KMS-11 (cell line): ENCODE results near the gene CRTC1.

ENCODE experiments used
- H2AFZ ChIP-seq: fragments of 200-600 bp; sonication (generic); 2 replicates; pipeline ENCODE4 v1.6.1; 2016; ENCODE audit warnings: antibody characterized with exemption, mixed run types, low read depth
- H3K27ac ChIP-seq: fragments of 200-600 bp; sonication (generic); 2 replicates; pipeline ENCODE4 v1.6.1; 2016; ENCODE audit warnings: mild to moderate bottlenecking, mixed run types
- H3K27me3 ChIP-seq: fragments of 200-600 bp; sonication (generic); 2 replicates; pipeline ENCODE4 v1.6.1; 2017; ENCODE audit warnings: mild to moderate bottlenecking, low read depth, mixed run types, moderate library complexity; ENCODE audit not compliant: insufficient read depth
- H3K36me3 ChIP-seq: fragments of 200-600 bp; sonication (generic); 2 replicates; pipeline ENCODE4 v1.6.1; 2017; ENCODE audit warnings: mild to moderate bottlenecking, mixed run types; ENCODE audit not compliant: insufficient read depth
- H3K4me1 ChIP-seq: fragments of 200-600 bp; sonication (generic); 2 replicates; pipeline ENCODE4 v1.6.1; 2016; ENCODE audit warnings: mild to moderate bottlenecking, low read depth, mixed run types; ENCODE audit not compliant: poor library complexity, severe bottlenecking
- H3K4me2 ChIP-seq: fragments of 200-600 bp; sonication (generic); 2 replicates; pipeline ENCODE4 v1.7.0; 2016; ENCODE audit warnings: mild to moderate bottlenecking, mixed run types
- H3K4me3 ChIP-seq: fragments of 200-600 bp; sonication (generic); IDR thresholded peaks from 2 replicates; pipeline ENCODE4 v1.6.1; 2017; ENCODE audit warnings: low read depth, low read length, mixed read lengths; ENCODE audit not compliant: insufficient read depth
- H3K79me2 ChIP-seq: fragments of 200-600 bp; sonication (generic); 2 replicates; pipeline ENCODE4 v1.6.1; 2016; ENCODE audit warnings: low read depth, mixed run types; ENCODE audit not compliant: insufficient read depth
- H3K9ac ChIP-seq: fragments of 200-600 bp; sonication (generic); 2 replicates; pipeline ENCODE4 v1.6.1; 2016; ENCODE audit warnings: mild to moderate bottlenecking, mixed run types
- H4K20me1 ChIP-seq: fragments of 200-600 bp; sonication (generic); 2 replicates; pipeline ENCODE4 v1.6.1; 2016; ENCODE audit warnings: mild to moderate bottlenecking, mixed run types; ENCODE audit not compliant: insufficient read depth
- CTCF ChIP-seq: fragments of 200-600 bp; sonication (generic); conservative IDR thresholded peaks from 2 replicates; pipeline ENCODE4 v1.6.1; 2017; ENCODE audit warnings: low read depth, mild to moderate bottlenecking, antibody characterized with exemption, low read length, moderate library complexity, mixed read lengths

CRTC1 gene

GRCh38 chr19:18735752-18736151 lies 52.3 kb downstream of the CRTC1 start:
- no peaks in the 10 kb centered on the region for H3K36me3 ChIP-seq
- no peak overlapping the region for H3K9ac ChIP-seq
- no peak overlapping the region for H2AFZ ChIP-seq
- no peak overlapping the region for H3K4me3 ChIP-seq
- no peaks in the 10 kb centered on the region for H3K79me2 ChIP-seq
- no peaks in the 10 kb centered on the region for H3K27me3 ChIP-seq
- H3K4me1 ChIP-seq = no peaks in the 10 kb centered on the region
- no peak overlapping the region for H3K4me2 ChIP-seq
- H3K27ac ChIP-seq = no peak overlapping the region
- TF ChIP-seq CTCF = no peak
- H4K20me1 ChIP-seq = no peaks in the 10 kb centered on the region

DNA sequence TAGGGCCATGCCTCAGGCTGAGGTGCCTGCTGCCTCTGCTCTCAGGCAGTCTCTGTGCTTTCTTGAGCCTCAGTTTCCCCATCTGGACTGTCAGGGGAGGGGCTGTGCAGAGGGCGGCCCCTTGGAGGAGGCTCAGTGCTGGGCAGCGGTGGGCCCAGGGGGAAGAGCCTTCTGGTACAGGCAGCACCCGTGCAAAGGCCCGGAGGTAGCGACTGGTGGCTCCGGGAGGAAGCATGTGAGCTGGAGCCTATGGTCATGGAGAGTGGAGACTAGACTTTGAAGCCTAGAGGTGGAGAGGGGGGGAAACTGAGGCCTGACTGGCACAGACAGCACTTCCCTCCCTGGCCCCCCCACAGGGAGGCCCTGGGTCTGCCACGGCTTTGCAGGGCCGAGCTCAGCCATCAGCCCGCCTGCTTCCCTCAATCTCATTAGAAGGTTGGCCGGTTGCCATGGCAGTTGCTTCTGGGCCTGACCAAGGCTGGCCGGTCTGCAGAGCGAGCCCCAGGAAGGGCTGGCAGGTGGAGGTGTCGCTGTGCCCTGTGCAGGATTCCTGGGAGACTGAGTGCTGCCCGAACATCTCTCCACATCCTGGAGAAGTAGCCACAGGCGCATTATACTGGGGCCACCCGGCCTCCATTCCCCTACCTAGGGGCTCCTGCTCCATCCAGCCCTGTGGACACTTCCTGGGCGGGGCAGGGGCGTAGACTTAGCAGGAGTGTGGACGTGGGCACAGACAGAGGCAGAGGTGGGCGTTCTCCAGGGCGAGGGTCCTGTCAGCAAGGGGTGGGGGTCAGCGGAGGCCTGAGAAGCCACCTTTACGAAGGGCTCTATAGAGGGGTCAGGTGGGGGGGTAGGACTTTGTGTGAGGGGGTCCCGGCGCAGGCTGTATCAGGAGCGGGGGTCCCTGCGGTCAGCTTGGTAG lies 53.2 kb downstream of the CRTC1 start:
- Histone ChIP-seq H4K20me1 (no peaks in the 10 kb centered on the region), H3K9ac (no peak overlapping the region), H3K79me2 (no peaks in the 10 kb centered on the region), H3K4me2 (no peak overlapping the region), H3K36me3 (no peaks in the 10 kb centered on the region), H3K4me3 (no peak overlapping the region), H3K27ac (no peak overlapping the region), H2AFZ (no peak overlapping the region), H3K27me3 (no peaks in the 10 kb centered on the region), H3K4me1 (no peaks in the 10 kb centered on the region)
- no peak for TF ChIP-seq CTCF

DNA sequence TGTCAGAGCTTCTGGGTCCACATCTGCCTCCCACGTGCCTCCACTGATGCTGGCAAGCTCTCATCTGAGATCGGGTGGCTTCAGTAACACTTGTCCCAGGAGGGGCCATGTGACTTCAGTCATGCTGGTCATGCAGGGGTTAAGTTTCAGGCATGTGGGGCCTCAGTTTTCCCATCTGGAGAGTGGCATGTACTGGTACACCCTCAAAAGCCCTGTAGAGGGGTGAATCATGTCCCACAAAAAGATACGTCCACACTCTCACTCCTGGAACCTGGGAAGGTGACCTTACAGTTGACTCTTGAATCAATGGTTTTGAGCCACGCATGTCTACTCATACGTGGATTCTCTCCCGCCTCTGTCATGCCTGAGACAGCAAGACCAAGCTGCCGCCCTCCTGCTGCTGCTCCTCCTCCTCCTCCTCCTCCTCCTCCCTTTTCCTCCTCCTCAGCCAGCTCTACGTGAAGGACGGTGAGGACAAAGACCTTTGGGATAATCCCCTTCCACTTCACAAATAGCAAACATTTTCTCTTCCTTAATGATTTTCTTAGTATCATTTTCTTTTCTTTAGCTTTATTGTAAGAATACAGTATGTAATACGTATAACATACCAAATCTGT lies 54.0 kb downstream of the CRTC1 start:
- H2AFZ ChIP-seq = no peak overlapping the region
- no peaks in the 10 kb centered on the region for H4K20me1 ChIP-seq
- no peak for TF ChIP-seq CTCF
- no peaks in the 10 kb centered on the region for H3K79me2 ChIP-seq
- no peaks in the 10 kb centered on the region for H3K4me1 ChIP-seq
- no peaks in the 10 kb centered on the region for H3K27me3 ChIP-seq
- no peak overlapping the region for H3K4me2 ChIP-seq
- no peak overlapping the region for H3K27ac ChIP-seq
- no peaks in the 10 kb centered on the region for H3K36me3 ChIP-seq
- H3K9ac ChIP-seq = no peak overlapping the region
- no peak overlapping the region for H3K4me3 ChIP-seq

- no peak overlapping the region for H2AFZ ChIP-seq
- no peaks in the 10 kb centered on the region for H4K20me1 ChIP-seq
- H3K27me3 ChIP-seq = no peaks in the 10 kb centered on the region
- no peaks in the 10 kb centered on the region for H3K4me1 ChIP-seq
- H3K9ac ChIP-seq = no peak overlapping the region
- H3K79me2 ChIP-seq = no peaks in the 10 kb centered on the region
- H3K36me3 ChIP-seq = no peaks in the 10 kb centered on the region
- H3K4me3 ChIP-seq = no peak overlapping the region
- TF ChIP-seq CTCF = no peak
- no peak overlapping the region for H3K27ac ChIP-seq
- H3K4me2 ChIP-seq = no peak overlapping the region
Observed at GRCh38 chr19:18737954-18738351, 54.5 kb downstream of the CRTC1 start.
